ENCODE results near the gene TP53BP2.

DNA sequence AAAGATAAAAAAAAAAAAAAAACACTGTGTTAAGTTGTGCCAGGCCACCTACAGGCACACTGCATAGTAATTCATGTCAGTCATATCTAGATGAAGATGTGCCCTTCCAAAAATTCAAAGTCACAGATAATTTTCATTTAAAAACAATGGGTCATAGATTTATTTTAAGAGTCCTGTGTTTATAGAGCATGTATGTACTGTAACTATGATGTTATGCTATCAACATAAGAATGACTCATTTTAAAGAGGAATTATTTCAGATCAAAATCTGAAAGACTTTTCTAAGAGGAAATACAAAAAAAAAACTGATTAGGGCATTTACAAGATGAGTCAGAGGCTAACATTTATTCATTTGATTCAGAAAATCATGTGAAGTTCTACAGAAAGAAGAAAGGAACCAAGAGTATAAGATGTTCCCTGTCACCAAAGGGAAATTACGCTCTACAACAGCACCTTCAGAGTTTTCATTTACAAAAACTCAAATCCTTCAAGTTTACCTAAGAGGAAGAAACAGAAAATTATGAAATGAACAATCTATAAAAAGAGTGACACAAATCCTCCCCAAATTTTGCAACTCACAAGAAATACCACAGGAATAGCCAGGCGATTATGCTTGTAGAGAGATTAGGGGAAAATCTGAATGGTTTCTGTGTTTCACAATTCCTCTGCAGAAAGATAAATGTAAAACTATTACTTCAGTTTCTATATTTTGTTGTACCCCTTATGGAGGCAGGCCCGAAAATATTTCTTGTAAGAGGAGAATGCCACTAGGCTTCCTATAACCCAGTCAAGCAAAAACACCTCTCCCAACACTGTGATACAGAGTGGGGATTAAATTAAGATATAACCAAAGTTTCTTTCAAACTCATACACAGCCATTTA lies 13.8 kb downstream of the TP53BP2 start:
- TF ChIP-seq POLR2A (IDR thresholded peaks at IDR 0.05; ENCODE audit: low read depth, low read length) (no peak), POLR2AphosphoS5 (IDR thresholded peaks at IDR 0.05; ENCODE audit: low read depth, low read length) (no peak)

Measured in GM12892 (cell line).